ENCODE results near the gene SYTL3. TPM values are rescaled to one million over a fixed set of nuclear protein-coding genes. Genes with fewer than 3 reads are reported as not detected.

The SYTL3 gene
- total RNA-seq, 6 donors from 2014 or later: 10.3 to 28.3 (median 20.0) TPM

DNA sequence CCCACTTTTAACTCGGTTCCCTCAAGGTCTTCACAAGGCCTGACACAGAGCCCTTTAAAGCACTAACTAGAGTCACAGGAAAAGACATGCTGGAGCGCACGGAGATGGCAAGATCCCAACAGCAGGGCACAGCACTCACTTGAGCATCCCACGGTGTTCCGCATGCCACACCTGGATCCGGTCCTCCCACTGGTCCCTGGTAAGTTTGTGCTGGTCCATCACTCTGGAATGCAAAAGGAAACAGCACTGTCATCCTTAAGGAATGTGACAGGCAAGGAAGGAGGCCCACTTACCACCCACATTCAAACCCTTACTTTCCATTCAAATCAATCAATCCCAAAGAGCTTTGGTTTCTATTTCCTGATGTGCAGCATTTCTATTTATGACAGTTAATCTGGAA lies 134.7 kb downstream of the SYTL3 start:
- no peak for ATAC-seq (ENCODE audit: low FRiP score in 2 of 2)
- WGBS, 2 donors: 70 to 81% methylated on average over 5 to 6 of the region's 6 CpGs
- H3K36me3 ChIP-seq: peaks cover 43 to 97% (median 83%) of the 10 kb centered on the region in 4 donors
- H3K4me3 ChIP-seq: no peak overlapping the region
- peaks cover 3 to 31% (median 9%) of the 10 kb centered on the region in 4 donors for H3K4me1 ChIP-seq
- no peak overlapping the region for H3K27ac ChIP-seq
- H3K27me3 ChIP-seq: no peaks in the 10 kb centered on the region
- TF ChIP-seq EP300 (IDR thresholded peaks at IDR 0.05): no peak
- TF ChIP-seq POLR2A (IDR thresholded peaks at IDR 0.05): no peak
- TF ChIP-seq, protein P1, sequence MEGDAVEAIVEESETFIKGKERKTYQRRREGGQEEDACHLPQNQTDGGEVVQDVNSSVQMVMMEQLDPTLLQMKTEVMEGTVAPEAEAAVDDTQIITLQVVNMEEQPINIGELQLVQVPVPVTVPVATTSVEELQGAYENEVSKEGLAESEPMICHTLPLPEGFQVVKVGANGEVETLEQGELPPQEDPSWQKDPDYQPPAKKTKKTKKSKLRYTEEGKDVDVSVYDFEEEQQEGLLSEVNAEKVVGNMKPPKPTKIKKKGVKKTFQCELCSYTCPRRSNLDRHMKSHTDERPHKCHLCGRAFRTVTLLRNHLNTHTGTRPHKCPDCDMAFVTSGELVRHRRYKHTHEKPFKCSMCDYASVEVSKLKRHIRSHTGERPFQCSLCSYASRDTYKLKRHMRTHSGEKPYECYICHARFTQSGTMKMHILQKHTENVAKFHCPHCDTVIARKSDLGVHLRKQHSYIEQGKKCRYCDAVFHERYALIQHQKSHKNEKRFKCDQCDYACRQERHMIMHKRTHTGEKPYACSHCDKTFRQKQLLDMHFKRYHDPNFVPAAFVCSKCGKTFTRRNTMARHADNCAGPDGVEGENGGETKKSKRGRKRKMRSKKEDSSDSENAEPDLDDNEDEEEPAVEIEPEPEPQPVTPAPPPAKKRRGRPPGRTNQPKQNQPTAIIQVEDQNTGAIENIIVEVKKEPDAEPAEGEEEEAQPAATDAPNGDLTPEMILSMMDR (IDR thresholded peaks at IDR 0.05): no peak
- no peak for TF ChIP-seq POLR2AphosphoS5 (IDR thresholded peaks at IDR 0.05)
- no peak for DNase-seq
- no peaks in the 10 kb centered on the region for H3K9me3 ChIP-seq

DNA sequence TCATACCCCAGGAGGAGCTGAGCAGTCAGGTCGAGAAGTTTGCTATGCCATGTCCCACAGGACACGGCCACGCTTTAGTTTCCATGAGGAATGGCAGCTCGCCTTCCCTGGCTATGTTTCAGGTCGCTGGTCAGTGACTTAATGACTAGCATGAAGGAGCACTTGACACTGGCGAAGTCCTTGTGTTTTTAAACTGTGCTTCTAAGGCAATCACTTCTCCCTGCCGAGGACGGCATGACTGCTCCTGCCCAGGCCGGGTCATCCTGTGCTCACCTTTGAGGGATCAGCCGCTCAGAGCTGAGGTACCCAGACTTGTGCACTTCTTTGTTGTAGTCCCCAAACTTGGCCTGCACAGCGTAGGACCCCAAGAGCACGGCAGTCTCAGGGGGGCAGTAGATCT lies 135.2 kb downstream of the SYTL3 start:
- 75 to 77% methylated on average over 11 to 12 of the region's 12 CpGs for WGBS, 2 donors
- no peaks in the 10 kb centered on the region for H3K9me3 ChIP-seq
- peak in 1 of 2 donors; percentile 5 for ATAC-seq (ENCODE audit: low FRiP score in 2 of 2)
- TF ChIP-seq, protein P1 (IDR thresholded peaks at IDR 0.05): no peak
- TF ChIP-seq EP300 (IDR thresholded peaks at IDR 0.05) (no peak), POLR2AphosphoS5 (IDR thresholded peaks at IDR 0.05) (no peak), POLR2A (IDR thresholded peaks at IDR 0.05) (no peak)
- peak in 1 of 2 donors; percentile 50 for DNase-seq
- H3K4me1 ChIP-seq: peaks cover 3 to 26% (median 12%) of the 10 kb centered on the region in 4 donors
- peaks cover 43 to 91% (median 79%) of the 10 kb centered on the region in 4 donors for H3K36me3 ChIP-seq
- no peak overlapping the region for H3K27ac ChIP-seq
- no peak overlapping the region for H3K4me3 ChIP-seq
- no peaks in the 10 kb centered on the region for H3K27me3 ChIP-seq

DNA sequence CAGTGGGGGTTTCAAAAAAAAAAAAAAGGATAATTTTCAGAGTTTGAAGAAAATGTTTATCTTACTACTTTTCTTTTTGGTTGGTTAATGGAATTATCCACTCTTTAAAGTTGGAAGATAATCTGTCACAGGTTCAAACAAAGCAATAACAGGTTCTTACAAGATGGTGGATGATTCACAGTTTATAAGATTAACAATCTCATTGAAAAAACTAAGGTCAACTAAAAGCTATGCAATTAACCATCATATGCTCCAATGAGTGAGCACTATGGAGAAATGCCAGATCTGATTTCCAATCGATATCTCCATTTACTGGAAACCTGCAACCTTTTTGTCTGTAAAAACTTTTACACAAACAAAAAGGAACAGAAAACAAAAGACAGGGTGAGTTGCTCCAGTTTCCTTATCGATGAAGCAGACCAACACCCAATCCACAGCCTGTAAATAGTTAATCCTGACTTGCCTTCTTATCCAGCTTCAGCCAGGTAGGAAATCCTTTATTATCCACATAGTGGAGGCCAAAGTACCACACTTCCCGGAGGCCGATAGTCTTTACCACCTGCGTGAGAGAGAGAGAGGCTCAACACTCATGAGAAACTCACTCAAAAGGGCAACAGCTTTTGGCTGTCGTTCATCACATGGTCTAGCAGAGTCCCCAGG lies 136.9 kb downstream of the SYTL3 start:
- Histone ChIP-seq H3K4me1 (peaks cover 0 to 23% (median 13%) of the 10 kb centered on the region in 4 donors), H3K36me3 (peaks cover 39 to 74% (median 63%) of the 10 kb centered on the region in 4 donors), H3K4me3 (no peak overlapping the region), H3K9me3 (no peaks in the 10 kb centered on the region), H3K27ac (no peak overlapping the region), H3K27me3 (no peaks in the 10 kb centered on the region)
- 84 to 86% methylated on average over 6 of the region's 6 CpGs for WGBS, 2 donors
- TF ChIP-seq EP300 (IDR thresholded peaks at IDR 0.05): no peak
- DNase-seq (no peak), ATAC-seq (ENCODE audit: low FRiP score in 2 of 2) (no peak)

DNA sequence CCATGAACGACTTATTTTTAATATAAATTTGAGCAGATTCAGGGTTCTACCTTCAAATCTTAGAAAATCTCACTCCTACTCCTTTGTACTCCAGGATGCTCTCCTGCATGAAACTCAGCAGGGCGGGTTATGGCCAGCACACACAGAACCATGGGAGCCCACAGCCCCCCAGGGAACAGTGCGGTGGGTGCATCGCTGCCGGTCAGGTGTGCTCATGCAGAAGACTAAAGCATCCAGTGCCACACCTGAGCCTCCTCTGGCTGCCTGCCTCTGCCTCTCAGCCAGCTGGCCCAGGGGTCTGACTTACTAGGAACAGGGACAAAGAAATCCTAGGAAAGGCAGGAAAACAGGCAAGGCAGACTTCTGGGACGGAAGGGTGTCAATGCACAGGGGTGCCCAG lies 137.5 kb downstream of the SYTL3 start:
- Histone ChIP-seq H3K9me3 (no peaks in the 10 kb centered on the region), H3K36me3 (peaks cover 34 to 68% (median 57%) of the 10 kb centered on the region in 4 donors), H3K27ac (no peak overlapping the region), H3K4me3 (no peak overlapping the region), H3K27me3 (no peaks in the 10 kb centered on the region), H3K4me1 (peaks cover 0 to 23% (median 10%) of the 10 kb centered on the region in 4 donors)
- no peak for ATAC-seq (ENCODE audit: low FRiP score in 2 of 2)
- 78 to 94% methylated on average over 5 to 6 of the region's 6 CpGs for WGBS, 2 donors
- no peak for TF ChIP-seq POLR2A (IDR thresholded peaks at IDR 0.05)
- no peak for TF ChIP-seq EP300 (IDR thresholded peaks at IDR 0.05)
- TF ChIP-seq POLR2AphosphoS5 (IDR thresholded peaks at IDR 0.05): no peak
- TF ChIP-seq, protein P1 (IDR thresholded peaks at IDR 0.05): no peak
- DNase-seq: peak; percentile 17 to 39

DNA sequence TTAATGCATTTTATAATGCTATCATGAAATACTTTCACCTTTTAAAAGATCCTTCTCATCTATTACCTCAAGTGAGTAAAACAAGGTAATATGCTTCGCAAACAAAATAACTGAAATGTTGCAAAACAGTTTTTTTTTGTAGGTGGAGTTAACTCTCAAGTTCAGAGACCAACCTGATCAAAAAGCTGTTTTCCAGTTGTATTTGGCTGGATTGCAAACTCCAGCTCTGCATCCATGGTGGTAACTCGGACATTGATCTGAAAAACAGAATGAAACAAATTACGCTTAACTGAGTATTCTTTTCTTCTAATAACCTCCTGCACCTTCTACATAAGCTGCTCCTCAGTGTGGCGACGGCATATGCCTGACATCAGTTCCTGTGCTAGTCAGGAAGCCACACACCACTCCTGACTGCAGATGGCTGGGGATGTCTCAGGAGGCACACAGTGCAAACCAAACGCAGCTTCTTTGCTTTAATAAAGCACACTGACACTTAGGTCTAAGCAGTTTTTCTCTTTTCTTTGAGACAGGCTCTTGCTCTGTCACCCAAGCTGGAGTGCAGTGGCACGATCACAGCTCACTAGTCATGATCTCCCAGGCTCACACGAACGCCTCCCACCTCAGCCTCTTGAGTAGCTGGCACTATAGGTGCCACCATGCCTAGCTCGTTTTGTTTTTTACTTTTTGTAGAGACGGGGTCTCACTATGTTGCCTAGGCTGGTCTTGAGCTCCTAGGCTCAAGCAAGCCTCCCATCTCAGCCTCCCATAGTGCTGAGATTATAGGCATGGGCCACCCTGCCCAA lies 139.5 kb downstream of the SYTL3 start:
- no peak for ATAC-seq (ENCODE audit: low FRiP score in 2 of 2)
- Histone ChIP-seq H3K9me3 (no peaks in the 10 kb centered on the region), H3K4me3 (no peak overlapping the region), H3K4me1 (peaks cover 0 to 38% (median 12%) of the 10 kb centered on the region in 4 donors), H3K27me3 (no peaks in the 10 kb centered on the region), H3K36me3 (peaks cover 16 to 49% (median 37%) of the 10 kb centered on the region in 4 donors), H3K27ac (no peak overlapping the region)
- peak in 1 of 2 donors; percentile 23 for DNase-seq
- 71% methylated on average over 10 to 11 of the region's 11 CpGs for WGBS, 2 donors
- TF ChIP-seq POLR2A (IDR thresholded peaks at IDR 0.05) (peak in 1 of 4 donors; percentile 15), POLR2AphosphoS5 (IDR thresholded peaks at IDR 0.05) (no peak)

All from upper lobe of left lung (tissue), 6 donors.